HEK293T (cell line): ENCODE measurements around the gene ZP1.

ENCODE experiments used
- CTCF ChIA-PET: fragments of 350-600 bp; formaldehyde crosslinking; extraction: SDS; loops from one replicate; lab custom pipeline; 2021; ENCODE audit warnings: antibody characterized with exemption, inconsistent platforms; lab: Yijun Ruan, JAX
- POLR2A ChIA-PET: fragments of 350-600 bp; formaldehyde crosslinking; extraction: SDS; loops from one replicate; lab custom pipeline; 2020; ENCODE audit warnings: antibody characterized with exemption, inconsistent platforms; lab: Yijun Ruan, JAX
- DNase-seq: peaks from one replicate; pipeline ENCODE4 v3.0.0; 2012; ENCODE audit warnings: mixed read lengths; ENCODE audit errors: extremely low spot score
- ARNT ChIP-seq: fragments of 450-650 bp; IDR thresholded peaks from 2 replicates; pipeline ENCODE4 v1.6.1; 2017; ENCODE audit warnings: mild to moderate bottlenecking
- BHLHE40 ChIP-seq: fragments of 450-650 bp; IDR thresholded peaks from 2 replicates; pipeline ENCODE4 v1.6.1; 2016; ENCODE audit warnings: mild to moderate bottlenecking, moderate library complexity, borderline replicate concordance
- CTBP1 ChIP-seq: fragments of 450-650 bp; IDR thresholded peaks from 2 replicates; pipeline ENCODE4 v1.6.1; 2016; ENCODE audit warnings: borderline replicate concordance
- ELF4 ChIP-seq: fragments of 450-650 bp; IDR thresholded peaks from 2 replicates; pipeline ENCODE4 v1.6.1; 2017; ENCODE audit warnings: antibody characterized with exemption
- FOXA1 ChIP-seq: fragments of 450-650 bp; IDR thresholded peaks from 2 replicates; pipeline ENCODE4 v1.6.1; 2016; ENCODE audit warnings: mild to moderate bottlenecking
- FOXK2 ChIP-seq: fragments of 450-650 bp; IDR thresholded peaks from 2 replicates; pipeline ENCODE4 v1.6.1; 2016; ENCODE audit warnings: mild to moderate bottlenecking
- FOXM1 ChIP-seq: fragments of 450-650 bp; IDR thresholded peaks from 2 replicates; pipeline ENCODE4 v1.6.1; 2017; ENCODE audit warnings: mild to moderate bottlenecking, borderline replicate concordance
- HDGF ChIP-seq: fragments of 450-650 bp; IDR thresholded peaks from 2 replicates; pipeline ENCODE4 v1.6.1; 2017; ENCODE audit warnings: antibody characterized with exemption, borderline replicate concordance
- L3MBTL2 ChIP-seq: fragments of 450-650 bp; conservative IDR thresholded peaks from 2 replicates; pipeline ENCODE4 v1.6.1; 2016; ENCODE audit warnings: mild to moderate bottlenecking
- LEF1 ChIP-seq: fragments of 450-650 bp; IDR thresholded peaks from 2 replicates; pipeline ENCODE4 v1.6.1; 2017; ENCODE audit warnings: mild to moderate bottlenecking, borderline replicate concordance
- NFRKB ChIP-seq: fragments of 450-650 bp; IDR thresholded peaks from 2 replicates; pipeline ENCODE4 v1.6.1; 2016; ENCODE audit warnings: mild to moderate bottlenecking, moderate library complexity
- SP1 ChIP-seq: fragments of 450-650 bp; IDR thresholded peaks from 2 replicates; pipeline ENCODE4 v1.6.1; 2017
- SUZ12 ChIP-seq: fragments of 450-650 bp; IDR thresholded peaks from 2 replicates; pipeline ENCODE4 v1.6.1; 2016; ENCODE audit warnings: mild to moderate bottlenecking
- TARDBP ChIP-seq: fragments of 450-650 bp; IDR thresholded peaks from 2 replicates; pipeline ENCODE4 v1.6.1; 2016
- ZNF384 ChIP-seq: fragments of 450-650 bp; IDR thresholded peaks from 2 replicates; pipeline ENCODE4 v1.6.1; 2016
- TF ChIP-seq, protein P1 (sequence below): fragments of 450-650 bp; IDR thresholded peaks from 2 replicates; pipeline ENCODE4 v1.6.1; 2016

ZP1 gene

DNA sequence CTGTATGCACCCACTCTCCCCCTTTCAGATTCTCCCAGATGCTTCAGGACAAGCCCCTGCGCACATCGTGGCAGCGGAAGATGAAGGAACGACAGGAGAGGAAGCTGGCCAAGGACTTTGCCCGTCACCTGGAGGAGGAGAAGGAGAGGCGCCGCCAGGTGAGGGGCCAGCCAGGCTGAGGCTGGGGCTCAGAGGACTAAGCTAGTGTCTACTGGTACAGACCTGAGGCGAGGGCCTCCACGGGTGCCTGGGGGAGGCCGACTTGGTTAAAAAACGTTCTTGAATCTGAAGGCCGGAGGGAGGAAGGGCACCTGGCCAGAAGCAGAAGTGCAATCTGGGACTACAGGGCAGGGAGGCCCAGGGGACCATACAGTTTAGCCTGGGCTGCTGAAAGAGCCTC, 19.4 kb upstream of the ZP1 start:
- ChIA-PET POLR2A (no interaction called here), CTCF (no interaction called here)
- TF ChIP-seq ARNT, result no peak
- TF ChIP-seq HDGF, result no peak
- TF ChIP-seq TARDBP, result no peak
- TF ChIP-seq SP1, result no peak
- no peak for TF ChIP-seq ELF4
- no peak for TF ChIP-seq SUZ12
- TF ChIP-seq, protein P1, sequence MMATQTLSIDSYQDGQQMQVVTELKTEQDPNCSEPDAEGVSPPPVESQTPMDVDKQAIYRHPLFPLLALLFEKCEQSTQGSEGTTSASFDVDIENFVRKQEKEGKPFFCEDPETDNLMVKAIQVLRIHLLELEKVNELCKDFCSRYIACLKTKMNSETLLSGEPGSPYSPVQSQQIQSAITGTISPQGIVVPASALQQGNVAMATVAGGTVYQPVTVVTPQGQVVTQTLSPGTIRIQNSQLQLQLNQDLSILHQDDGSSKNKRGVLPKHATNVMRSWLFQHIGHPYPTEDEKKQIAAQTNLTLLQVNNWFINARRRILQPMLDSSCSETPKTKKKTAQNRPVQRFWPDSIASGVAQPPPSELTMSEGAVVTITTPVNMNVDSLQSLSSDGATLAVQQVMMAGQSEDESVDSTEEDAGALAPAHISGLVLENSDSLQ, result no peak
- no peak for TF ChIP-seq FOXA1
- TF ChIP-seq BHLHE40, result no peak
- no peak for TF ChIP-seq LEF1
- TF ChIP-seq L3MBTL2, result no peak
- no peak for TF ChIP-seq ZNF384
- no peak for TF ChIP-seq FOXK2
- TF ChIP-seq CTBP1, result no peak
- no peak for TF ChIP-seq NFRKB
- no peak for TF ChIP-seq FOXM1
- DNase-seq, result no peak

GRCh38 chr11:60848714-60849151, 18.6 kb upstream of the ZP1 start:
- no peak for DNase-seq
- no peak for TF ChIP-seq LEF1
- TF ChIP-seq, protein P1, result no peak
- CTCF ChIA-PET, result no interaction called here
- POLR2A ChIA-PET, result no interaction called here

DNA sequence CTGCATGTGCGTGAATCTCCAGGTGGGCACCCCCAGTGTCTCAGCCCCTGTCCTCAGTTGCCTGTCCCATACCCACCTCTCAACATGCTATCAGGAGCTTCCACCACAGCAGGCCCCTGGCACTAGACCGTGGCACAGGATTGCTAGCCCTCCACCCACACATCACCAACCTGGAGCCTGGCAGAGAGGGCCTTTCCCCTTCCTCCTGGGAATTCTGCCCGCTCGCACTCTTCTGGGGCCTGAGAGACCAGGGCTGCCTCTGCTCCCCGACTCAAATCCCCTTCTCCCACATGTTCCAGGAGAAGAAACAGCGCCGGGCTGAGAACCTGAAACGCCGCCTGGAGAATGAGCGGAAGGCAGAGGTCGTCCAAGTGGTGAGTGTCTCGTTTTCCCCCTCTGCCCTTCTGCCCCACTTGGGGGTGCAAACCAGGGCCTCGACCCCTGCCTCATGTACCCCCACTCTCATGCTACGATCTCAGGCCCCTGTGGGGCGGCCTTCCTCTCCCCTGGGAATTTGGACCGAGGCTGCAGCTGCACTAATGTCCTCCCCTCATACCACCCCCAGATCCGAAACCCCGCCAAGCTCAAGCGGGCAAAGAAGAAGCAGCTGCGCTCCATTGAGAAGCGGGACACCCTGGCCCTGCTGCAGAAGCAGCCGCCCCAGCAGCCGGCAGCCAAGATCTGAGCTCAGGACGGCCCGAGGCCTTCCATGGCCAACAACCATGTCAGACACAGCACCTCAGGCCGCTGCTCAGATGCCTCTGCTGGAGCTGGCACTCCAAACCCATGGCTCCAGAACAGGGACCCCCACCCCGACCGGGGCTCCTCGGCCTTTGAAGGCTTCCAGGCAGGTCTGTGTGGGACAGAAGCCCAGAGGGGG, 17.5 kb upstream of the ZP1 start:
- DNase-seq, result no peak
- TF ChIP-seq BHLHE40 (no peak), HDGF (no peak), FOXM1 (no peak), LEF1 (no peak), ARNT (no peak), SP1 (no peak), ZNF384 (no peak), ELF4 (no peak)
- ChIA-PET POLR2A (no interaction called here), CTCF (no interaction called here)

- TF ChIP-seq L3MBTL2 (no peak), TARDBP (no peak), FOXM1 (no peak), FOXK2 (no peak), CTBP1 (no peak), ZNF384 (no peak), LEF1 (no peak), SP1 (no peak), HDGF (no peak), SUZ12 (no peak), FOXA1 (no peak), BHLHE40 (no peak), ELF4 (no peak), NFRKB (no peak), ARNT (no peak)
- TF ChIP-seq, protein P1, result no peak
- no peak for DNase-seq
- POLR2A ChIA-PET, result interaction anchor here (1.0 kb wide), 1 partner anchor 9 kb away, joined by 4 read pairs; no protein-coding TSS in a partner anchor
- CTCF ChIA-PET, result interaction anchor here (1.5 kb wide), 1 partner anchor 20 kb away, joined by 4 read pairs; no protein-coding TSS in a partner anchor
Measured at GRCh38 chr11:60851327-60852104, 15.8 kb upstream of the ZP1 start.

DNA sequence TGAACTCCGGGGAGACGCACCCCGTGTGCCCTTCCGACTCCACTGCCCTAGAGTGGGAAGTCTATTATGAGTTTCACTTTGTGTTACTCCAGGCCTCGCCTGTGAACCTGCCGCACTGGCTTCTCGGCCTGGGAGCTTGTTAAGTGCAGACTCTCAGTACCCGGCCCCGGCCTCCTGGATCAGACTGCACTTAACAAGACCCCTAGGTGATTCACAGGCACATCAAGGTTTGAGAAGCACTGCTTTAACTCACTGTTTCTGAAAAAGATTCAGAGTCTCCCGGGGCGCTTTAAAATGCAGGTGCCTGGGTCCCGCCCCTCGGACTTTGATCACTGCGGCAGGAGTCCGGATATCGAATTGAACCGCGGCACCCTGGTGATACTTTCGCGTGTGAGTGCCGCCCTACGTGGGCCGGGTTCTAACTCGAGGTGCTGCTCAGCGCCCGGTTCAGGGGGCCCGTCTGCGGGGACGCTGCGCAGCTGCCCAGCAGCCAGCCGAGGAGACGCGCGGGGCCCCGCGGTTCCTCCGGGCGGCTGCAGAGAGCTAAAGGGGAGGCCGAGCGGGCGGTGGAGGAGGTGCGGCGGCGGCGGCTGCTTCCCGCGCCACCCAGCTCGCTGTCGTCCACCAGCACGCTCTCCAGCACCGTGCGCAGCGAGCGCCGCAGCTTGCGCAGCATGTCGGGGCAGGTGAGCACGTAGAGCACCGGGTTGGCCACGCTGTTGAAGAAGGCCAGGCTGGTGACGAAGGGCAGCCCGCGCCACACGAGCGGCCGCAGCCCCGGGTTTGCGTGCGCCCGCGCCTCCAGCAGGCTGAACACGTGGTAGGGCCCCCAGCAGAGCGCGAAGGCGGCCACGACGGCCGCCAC, 15.0 kb upstream of the ZP1 start:
- no peak for DNase-seq
- ChIA-PET CTCF (no interaction called here), POLR2A (interaction anchor here (1.0 kb wide), 1 partner anchor 10 kb away, joined by 4 read pairs; no protein-coding TSS in a partner anchor)
- TF ChIP-seq NFRKB, result no peak
- TF ChIP-seq, protein P1, result no peak
- TF ChIP-seq FOXM1, result no peak
- no peak for TF ChIP-seq CTBP1
